HG02970 (cell line): Measurements from ENCODE around the gene BORCS6.
"Not testable (repeated sequence)": the region's sequence is repeated elsewhere in the genome, so short reads cannot be mapped to it uniquely, and the experiment has no call there.

Source experiments
- ATAC-seq: cut with Tn5 transposase; IDR thresholded peaks from one replicate; pipeline ENCODE4 v1.9.1; 2021; ENCODE audit warnings: mild to moderate bottlenecking, moderate library complexity, moderate number of reproducible peaks; ENCODE audit not compliant: unreplicated experiment, low FRiP score

Gene BORCS6

GRCh38 chr17:8175795-8176196, 14.2 kb downstream of the BORCS6 start:
- ATAC-seq = no peak

- ATAC-seq = no peak
These were observed 16.1 kb downstream of the BORCS6 start for GRCh38 chr17:8173871-8174322.

GRCh38 chr17:8173056-8173870, 16.7 kb downstream of the BORCS6 start:
- peak; percentile 70 for ATAC-seq

- ATAC-seq = not testable (repeated sequence)
These were observed 19.8 kb downstream of the BORCS6 start for GRCh38 chr17:8170186-8170585.

GRCh38 chr17:8167526-8167925, 22.5 kb downstream of the BORCS6 start:
- ATAC-seq = no peak

GRCh38 chr17:8166731-8167130, 23.2 kb downstream of the BORCS6 start:
- ATAC-seq = no peak

GRCh38 chr17:8164815-8165131, 25.2 kb downstream of the BORCS6 start:
- no peak for ATAC-seq

GRCh38 chr17:8163978-8164814, 25.8 kb downstream of the BORCS6 start:
- ATAC-seq = no peak

- ATAC-seq = no peak
These were observed 26.7 kb downstream of the BORCS6 start for GRCh38 chr17:8162997-8163977.

GRCh38 chr17:8162233-8162996, 27.6 kb downstream of the BORCS6 start, which contains the start of gene VAMP2:
TSS of gene VAMP2 (minus strand) at chr17:8162948. CDS start at chr17:8162879, 69 bp downstream.
- ATAC-seq = no peak

GRCh38 chr17:8161289-8162232, 28.4 kb downstream of the BORCS6 start:
- ATAC-seq = no peak

GRCh38 chr17:8160741-8161221, 29.2 kb downstream of the BORCS6 start:
- no peak for ATAC-seq

- ATAC-seq = no peak
These were observed 29.8 kb downstream of the BORCS6 start for GRCh38 chr17:8160224-8160577.

- ATAC-seq = no peak
These were observed 30.3 kb downstream of the BORCS6 start for GRCh38 chr17:8159459-8160223.

- ATAC-seq = no peak
These were observed 31.0 kb downstream of the BORCS6 start for GRCh38 chr17:8159032-8159400.

- ATAC-seq = no peak
These were observed 31.5 kb downstream of the BORCS6 start for GRCh38 chr17:8158267-8159031.
